Activated gamma-delta T cell treated with Interleukin-2 at 50 U/mL for 16 hours (primary cell): ENCODE data around the gene ATL3.
"Not testable (repeated sequence)": the region's sequence is repeated elsewhere in the genome, so short reads cannot be mapped to it uniquely, and the experiment has no call there.

Experiments
- DNase-seq: peaks from one replicate; pipeline ENCODE4 v3.0.0-alpha.2; 2020

The ATL3 gene

GRCh38 chr11:63681321-63682065 is 10.3 kb upstream of the ATL3 start, which contains the start of gene RTN3:
RTN3 (plus strand) TSS chr11:63681500; CDS start chr11:63681637, 137 bp downstream.
- peak; percentile 98 for DNase-seq

DNA sequence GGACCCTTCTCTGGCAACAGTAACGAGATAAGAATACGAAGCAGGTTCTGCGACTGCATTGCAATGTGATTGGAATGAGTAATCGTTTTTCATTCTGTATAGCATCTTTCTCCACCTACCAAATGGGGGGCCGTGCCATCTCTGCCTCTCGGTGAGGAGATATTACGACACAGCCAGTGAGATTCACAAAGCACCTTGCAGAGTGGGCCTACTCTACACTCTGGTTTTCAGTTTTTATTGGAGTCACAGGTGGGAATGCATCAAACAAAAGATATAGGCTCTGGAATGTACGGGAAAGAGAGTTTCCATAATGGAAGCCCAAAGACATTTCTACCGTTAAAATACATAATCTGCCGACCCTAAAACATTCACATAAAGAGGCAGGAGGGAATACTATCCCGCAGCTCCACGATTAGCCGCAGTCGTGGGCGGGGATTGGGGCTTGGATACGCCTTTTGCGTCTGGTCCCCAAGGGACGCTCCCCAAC is 9.7 kb upstream of the ATL3 start:
- DNase-seq: no peak

GRCh38 chr11:63673579-63673978 is 2.4 kb upstream of the ATL3 start:
- no peak for DNase-seq

DNA sequence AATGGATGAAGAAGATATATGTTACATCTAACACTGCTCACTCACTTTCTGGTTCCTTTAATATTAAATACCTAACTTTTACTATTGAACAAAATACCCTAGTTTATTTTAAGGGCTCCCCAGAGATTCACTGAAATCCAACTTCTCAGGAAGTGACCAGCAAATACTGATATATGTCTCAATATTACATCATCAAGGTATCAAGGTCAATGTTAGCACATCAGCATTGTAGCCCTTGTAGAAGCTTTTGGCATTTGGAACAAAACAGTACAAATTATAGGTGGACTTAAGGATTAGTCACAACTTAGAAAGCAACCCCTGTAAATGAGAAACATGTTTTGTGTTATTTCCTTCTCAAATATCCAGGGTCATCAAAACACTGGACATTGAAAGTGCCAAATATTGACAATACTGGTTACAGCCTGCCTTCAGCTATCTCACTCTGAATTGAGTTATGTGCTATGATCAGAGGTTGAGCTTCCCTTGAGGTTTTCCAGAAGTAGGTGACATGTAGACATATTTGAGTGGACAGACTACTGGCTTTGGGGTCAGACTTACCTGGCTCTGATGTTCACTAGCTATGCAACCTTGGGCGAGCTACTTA is 1.9 kb upstream of the ATL3 start:
- DNase-seq: no peak

GRCh38 chr11:63672156-63672463 is 934 bp upstream of the ATL3 start:
- no peak for DNase-seq

DNA sequence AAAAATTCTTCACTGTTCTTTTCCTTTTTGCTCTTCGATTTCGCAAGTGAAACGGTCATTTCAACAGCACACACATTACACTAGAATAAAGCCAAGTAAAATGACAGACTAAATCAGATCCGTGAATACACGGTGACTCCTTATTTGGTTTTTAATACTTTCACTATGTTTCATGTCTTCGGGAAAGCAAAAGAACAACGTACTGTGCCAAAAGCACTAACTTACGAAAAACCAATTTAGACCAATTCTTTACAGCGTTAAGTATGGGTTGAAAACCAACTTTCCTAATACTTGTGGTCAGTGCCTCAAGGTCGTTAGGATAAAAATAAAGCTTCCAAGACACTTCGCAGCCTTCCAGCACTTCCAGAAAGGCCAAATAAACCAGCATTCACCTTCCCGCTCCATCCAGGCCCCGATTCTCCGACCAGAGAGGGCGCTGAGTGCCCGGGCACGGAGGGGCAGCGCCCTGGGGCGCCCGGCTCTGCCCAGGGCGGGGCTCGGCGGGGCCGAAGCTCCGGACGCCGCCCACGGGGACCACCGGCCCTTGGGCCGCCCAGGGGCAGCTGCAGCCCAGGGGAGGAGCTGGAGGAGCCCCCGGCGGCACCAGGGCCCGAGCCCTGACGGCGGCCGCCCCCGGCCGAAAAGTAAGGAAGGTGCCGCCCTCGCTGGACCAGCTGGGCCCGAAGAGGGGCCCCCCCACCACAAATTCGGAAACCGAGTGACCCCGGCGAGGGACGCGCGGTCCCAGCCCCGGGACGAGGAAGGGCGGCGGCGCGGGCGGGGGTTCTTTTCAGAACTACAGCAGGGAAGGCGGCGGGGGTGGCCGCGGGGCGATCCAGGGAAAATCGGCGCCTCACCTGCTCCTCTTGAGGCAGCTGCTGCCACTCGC is 499 bp downstream of the ATL3 start:
- peak; percentile 28 for DNase-seq

DNA sequence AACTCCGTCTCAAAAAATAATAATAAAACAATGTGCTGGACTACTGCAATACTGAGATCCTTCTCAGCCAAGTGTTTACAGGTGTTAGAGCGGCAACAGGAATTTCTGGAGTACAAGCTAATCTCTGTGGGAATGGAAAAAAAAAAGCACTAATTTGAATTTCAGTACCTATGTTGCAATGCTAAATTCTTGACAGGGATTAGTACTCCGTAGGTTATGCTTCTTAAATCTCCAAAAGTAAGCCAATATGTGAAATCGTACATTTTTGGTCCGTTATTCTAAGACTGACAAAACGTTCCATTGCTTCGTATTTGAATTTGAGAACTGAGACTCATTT is 1.1 kb downstream of the ATL3 start:
- no peak for DNase-seq

DNA sequence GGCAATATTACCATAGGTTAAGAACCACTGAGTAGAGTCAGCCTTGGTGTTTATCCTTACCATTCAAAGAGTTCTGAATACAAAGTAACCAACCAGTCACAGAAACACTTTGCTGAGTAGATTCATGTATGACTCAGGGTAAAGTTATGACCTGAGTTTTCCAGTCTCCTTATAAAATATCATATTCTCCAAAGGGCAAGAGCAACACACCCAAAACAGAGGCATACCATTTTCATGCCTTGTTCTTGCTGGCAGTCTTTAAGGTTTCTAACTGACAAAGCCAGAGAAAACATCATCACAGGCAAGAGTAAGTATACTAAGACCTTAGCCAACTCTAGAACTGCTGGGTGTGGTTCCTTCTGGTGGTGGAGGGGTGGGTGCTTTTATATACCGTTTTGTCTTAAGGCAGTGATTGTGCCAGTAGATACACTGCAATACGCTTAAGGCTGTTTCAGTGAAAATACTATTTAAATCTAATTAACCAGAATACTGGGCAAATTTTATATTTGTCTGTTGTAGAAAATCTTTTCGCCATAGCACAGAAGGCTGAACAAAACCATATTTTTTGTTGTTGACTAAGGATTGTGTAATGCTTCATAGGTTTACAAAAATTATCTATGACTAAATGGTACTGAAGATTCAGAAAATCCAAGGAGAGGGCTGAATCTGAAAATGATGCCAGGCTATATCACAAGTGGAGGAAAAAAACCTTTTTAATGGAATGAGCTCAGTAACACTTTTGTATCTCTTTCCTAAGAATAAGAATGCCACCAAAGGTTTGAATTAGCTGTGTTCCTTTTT is 3.0 kb downstream of the ATL3 start:
- no peak for DNase-seq

- no peak for DNase-seq
These were observed 4.3 kb downstream of the ATL3 start for GRCh38 chr11:63666874-63667273.

GRCh38 chr11:63663809-63664208 is 7.4 kb downstream of the ATL3 start:
- no peak for DNase-seq

- DNase-seq: no peak
These were observed 10.2 kb downstream of the ATL3 start for GRCh38 chr11:63660972-63661371.

DNA sequence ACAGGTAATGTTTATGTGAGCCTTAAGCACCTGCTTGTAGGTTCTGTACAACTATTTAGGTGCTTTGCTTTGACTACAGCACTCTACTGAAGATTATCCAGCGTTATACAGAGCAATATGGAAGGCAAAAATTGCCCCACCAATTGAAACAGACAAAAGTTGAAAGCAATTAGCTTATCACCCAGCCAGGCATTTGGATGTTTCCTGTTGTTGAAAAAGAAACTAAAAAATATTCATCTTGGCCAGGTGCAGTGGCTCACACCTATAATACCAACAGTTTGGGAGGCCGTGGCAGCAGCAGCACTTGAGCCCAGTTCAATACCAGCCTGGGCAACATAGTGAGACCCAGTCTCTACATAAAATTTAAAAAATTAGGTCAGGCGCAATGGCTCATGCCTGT is 18.5 kb downstream of the ATL3 start:
- no peak for DNase-seq

DNA sequence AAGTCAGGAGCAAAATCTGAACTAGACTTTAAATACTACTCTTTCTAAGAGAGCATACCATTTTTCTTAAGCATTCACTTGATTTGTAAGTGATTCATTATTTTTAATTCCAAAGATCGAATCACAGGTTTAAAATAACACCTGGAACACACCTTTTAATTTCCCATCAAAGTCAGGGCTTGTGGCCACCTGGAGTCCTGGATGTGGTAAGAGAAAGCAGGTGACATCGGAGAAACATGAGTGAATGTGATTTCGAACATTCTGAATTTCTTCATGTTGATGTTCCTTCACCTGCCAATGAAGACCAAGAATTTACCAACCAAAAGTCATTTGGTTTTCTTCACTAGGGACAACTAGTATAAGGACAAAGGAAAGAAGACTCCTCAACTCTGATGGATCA is 28.0 kb downstream of the ATL3 start:
- DNase-seq: no peak

- DNase-seq: no peak
These were observed 29.4 kb downstream of the ATL3 start for GRCh38 chr11:63641727-63642126.

DNA sequence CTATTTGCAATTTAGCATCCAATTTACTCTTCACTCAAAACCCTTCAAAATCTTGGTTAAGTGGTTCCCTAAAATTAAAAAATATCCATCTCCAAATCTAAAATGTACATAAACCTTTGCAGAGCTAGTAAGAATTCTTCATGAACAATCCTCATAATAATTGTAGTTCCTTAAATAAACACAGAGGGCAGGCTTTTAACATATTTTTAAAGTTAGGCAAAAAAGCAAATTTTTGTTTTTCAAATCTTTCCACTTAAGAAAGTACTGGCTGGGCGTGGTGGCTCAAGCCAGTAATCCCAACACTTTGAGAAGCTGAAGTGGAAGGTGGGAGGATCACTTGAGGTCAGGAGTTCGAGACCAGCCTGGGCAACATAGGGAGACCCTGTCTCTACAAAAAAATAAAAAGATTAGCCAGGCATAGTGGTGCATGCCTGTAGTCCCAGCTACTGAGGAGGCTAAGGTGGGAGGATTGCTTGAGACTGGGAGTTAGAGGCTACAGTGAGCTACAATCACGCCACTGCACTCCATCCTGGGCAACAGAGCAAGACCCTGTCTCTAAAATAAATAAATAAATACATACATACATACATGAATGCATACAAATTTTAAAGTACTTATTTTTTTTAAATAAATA is 31.9 kb downstream of the ATL3 start:
- DNase-seq: no peak

DNA sequence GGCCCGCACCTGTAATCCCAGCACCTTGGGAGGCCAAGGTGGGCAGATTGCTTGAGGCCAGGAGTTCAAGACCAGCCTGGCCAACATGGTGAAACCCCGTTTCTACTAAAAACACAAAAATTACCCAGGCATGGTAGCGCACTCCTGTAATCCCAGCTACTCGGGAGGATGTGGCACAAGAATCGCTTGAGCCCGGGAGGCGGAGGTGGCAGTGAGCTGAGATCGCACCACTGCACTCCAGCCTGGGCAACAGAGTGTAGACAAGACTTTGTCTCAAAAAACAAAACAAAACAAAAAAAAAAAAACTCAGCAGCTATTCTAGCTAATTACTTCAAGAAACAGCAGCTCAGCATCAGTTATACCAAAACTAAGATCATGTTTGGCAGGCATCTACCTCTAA is 32.7 kb downstream of the ATL3 start:
- DNase-seq: not testable (repeated sequence)

GRCh38 chr11:63635762-63636465 is 35.3 kb downstream of the ATL3 start:
- DNase-seq: peak; percentile 73

GRCh38 chr11:63629426-63629825 is 41.8 kb downstream of the ATL3 start:
- DNase-seq: no peak

GRCh38 chr11:63623513-63624140 is 47.5 kb downstream of the ATL3 start:
- DNase-seq: no peak

GRCh38 chr11:63622323-63622722 is 48.9 kb downstream of the ATL3 start:
- DNase-seq: no peak

DNA sequence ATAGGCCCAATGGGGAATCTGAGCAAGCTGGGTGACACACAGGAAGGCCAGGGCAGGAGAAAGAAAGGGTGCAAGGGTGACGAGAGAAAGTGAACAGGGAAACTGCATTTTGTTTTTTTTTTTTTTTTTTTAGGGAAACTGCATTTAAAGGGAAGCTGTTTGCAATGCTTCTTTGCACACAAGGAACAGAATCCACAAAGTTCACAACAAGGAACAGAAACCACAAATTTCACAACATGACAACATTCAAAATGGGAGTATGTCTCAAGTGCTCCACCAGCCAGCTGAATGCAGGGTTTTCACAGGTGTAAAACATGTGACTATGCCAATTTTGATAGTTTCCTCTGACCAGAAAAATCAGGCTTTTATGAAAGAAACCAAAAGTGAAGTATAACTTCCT is 50.1 kb downstream of the ATL3 start:
- no peak for DNase-seq
